RWPE1 (cell line): Measurements from ENCODE around the gene HCN2.

ENCODE experiments used
- CTCF ChIA-PET: fragments of 350-600 bp; sonication (Branson Sonifier 250); formaldehyde crosslinking; extraction: SDS; loops from one replicate; lab custom pipeline; 2021; lab: Yijun Ruan, JAX
- POLR2A ChIA-PET: fragments of 400-600 bp; formaldehyde crosslinking; extraction: SDS; loops from one replicate; lab custom pipeline; 2020; ENCODE audit warnings: antibody characterized with exemption; ENCODE audit not compliant: low non-redundant PET; lab: Yijun Ruan, JAX
- DNase-seq: peaks from one replicate; pipeline ENCODE4 v3.0.0; 2012; ENCODE audit warnings: low spot score
- H3K27ac ChIP-seq: fragments of 450-650 bp; 2 replicates; pipeline ENCODE4 v1.5.1; 2017
- CTCF ChIP-seq: fragments of 450-650 bp; conservative IDR thresholded peaks from 2 replicates; pipeline ENCODE4 v1.5.1; 2017; ENCODE audit warnings: low read depth, mild to moderate bottlenecking

The HCN2 gene

GRCh38 chr19:595326-596262, 5.9 kb downstream of the HCN2 start:
- ChIA-PET POLR2A (no interaction called here), CTCF (interaction anchor here (0.5 kb wide), 1 partner anchor 50 kb away, joined by 3 read pairs; no protein-coding TSS in a partner anchor)
- TF ChIP-seq CTCF = no peak
- H3K27ac ChIP-seq = no peak overlapping the region
- DNase-seq = no peak

- no peak for DNase-seq
- ChIA-PET CTCF (no interaction called here), POLR2A (no interaction called here)
- no peak for TF ChIP-seq CTCF
- no peak overlapping the region for H3K27ac ChIP-seq
Measured at GRCh38 chr19:596263-596655, 6.6 kb downstream of the HCN2 start.

DNA sequence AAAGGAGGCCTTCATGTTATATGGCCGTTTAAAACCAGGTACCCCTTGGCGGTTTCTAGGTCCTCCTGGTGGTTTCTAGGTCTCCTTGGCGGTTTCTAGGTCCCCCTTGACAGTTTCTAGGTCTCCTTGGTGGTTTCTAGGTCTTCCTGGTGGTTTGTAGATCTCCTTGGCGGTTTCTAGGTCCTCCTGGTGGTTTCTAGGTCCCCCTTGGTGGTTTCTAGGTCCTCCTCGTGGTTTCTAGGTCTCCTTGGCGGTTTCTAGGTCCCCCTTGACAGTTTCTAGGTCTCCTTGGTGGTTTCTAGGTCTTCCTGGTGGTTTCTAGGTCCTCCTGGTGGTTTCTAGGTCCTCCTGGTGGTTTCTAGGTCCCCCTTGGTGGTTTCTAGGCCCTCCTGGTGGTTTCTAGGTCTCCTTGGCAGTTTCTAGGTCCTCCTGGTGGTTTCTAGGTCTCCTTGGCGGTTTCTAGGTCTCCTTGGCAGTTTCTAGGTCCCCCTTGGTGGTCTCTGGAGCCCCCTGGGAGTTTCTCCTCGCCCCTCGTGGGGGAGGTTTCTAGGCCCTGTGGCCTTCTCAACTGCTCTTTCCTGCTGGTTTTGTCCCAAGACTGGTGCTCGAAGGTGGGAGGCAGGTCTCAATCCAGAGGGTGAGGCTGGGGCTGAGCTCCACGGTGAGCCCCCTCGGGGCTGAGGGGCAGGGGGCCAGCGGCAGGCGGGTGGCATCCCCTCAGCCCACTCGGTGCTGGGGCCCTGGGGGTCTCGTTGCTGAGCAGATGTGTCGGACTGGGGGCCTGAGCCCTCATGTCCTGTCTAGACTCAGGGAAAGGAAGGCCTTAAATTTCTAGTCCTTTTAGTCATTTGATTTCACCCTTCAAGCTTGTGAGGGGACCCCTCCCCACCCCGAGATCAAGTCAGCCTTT, 8.0 kb downstream of the HCN2 start:
- DNase-seq = no peak
- POLR2A ChIA-PET = no interaction called here
- CTCF ChIA-PET = no interaction called here
- no peak for TF ChIP-seq CTCF
- no peak overlapping the region for H3K27ac ChIP-seq

DNA sequence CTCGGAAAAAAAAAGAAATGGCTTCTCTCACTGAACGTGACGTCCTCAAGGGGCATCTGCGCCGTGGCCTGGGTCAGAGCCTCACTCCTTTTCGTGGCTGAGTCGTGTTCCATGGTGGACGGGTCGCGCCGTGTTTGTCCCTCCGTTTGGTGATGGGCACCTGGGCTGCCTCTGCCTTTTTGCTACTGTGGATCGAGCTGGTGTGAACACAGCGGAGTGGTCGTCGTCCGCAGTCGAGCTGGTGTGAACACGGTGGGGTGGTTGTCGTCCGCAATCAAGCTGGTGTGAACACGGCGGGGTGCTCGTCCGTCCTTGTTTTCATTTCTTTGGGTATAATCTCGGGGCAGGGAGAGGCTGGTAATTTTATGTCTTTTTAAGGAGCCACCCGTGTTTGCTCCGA, 11.6 kb downstream of the HCN2 start:
- DNase-seq = no peak
- CTCF ChIA-PET = interaction anchor here (0.7 kb wide), 1 partner anchor 67 kb away, joined by 3 read pairs; no protein-coding TSS in a partner anchor
- POLR2A ChIA-PET = no interaction called here
- TF ChIP-seq CTCF = no peak
- no peak overlapping the region for H3K27ac ChIP-seq

DNA sequence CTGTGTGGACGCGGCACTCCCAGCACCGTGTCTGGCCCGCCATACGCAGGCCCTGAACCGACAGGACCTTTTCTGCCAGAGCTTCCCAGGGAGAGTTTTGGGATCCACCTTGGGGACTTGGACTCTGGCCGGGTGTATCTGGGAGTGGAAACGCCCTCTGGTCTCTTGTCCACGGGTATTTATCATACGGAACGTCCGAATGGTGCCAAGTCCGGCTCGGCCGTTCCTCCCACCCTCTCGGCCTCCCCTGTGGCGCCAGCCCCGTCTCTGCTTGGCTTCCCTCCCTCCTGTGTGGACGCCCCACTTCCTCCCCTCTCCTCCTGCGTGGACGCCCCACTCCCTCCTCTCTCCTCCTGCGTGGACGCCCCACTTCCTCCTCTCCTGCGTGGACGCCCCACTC, 12.1 kb downstream of the HCN2 start:
- POLR2A ChIA-PET = no interaction called here
- CTCF ChIA-PET = interaction anchor here (0.7 kb wide), 1 partner anchor 67 kb away, joined by 3 read pairs; no protein-coding TSS in a partner anchor

More for the DNA sequence above, 12.1 kb downstream of the HCN2 start:
- H3K27ac ChIP-seq = no peak overlapping the region
- TF ChIP-seq CTCF = no peak
- no peak for DNase-seq
